HL-60 (cell line): ENCODE data around the gene DDAH1.

Source experiments
- GABPA ChIP-seq: IDR thresholded peaks from 2 replicates; pipeline ENCODE4 v1.6.1; 2012; ENCODE audit warnings: low read depth
- SPI1 ChIP-seq: IDR thresholded peaks from 2 replicates; pipeline ENCODE4 v1.6.1; 2012; ENCODE audit warnings: low read depth, mild to moderate bottlenecking, borderline replicate concordance
- TF ChIP-seq, protein P1 (sequence below): IDR thresholded peaks from one replicate; pipeline ENCODE4 v1.5.1; 2011; ENCODE audit warnings: low read length, control low read depth, inconsistent platforms; ENCODE audit not compliant: insufficient read depth
- TF ChIP-seq, protein P2 (sequence below): IDR thresholded peaks from 2 replicates; pipeline ENCODE4 v1.6.1; 2012; ENCODE audit warnings: low read depth; ENCODE audit not compliant: insufficient replicate concordance

DNA sequence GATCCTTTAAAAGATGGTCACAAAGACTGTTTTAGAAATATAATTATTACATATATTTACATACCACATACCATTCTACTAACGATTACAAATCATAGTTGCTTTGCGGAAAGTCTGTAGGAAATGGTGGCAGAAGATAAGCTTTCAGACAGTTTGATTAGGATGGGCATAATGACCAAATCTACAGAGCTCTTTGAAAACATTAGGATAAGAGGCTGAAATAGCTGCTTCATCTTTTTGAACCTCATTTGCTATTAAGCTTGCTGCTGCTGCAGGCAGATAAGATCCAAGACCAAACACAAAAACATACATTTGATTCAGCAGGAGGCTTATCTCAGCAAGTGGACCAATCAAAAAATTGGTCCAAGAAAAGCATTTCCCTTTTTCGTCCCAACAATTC lies 47.1 kb downstream of the DDAH1 start:
- TF ChIP-seq, protein P1, sequence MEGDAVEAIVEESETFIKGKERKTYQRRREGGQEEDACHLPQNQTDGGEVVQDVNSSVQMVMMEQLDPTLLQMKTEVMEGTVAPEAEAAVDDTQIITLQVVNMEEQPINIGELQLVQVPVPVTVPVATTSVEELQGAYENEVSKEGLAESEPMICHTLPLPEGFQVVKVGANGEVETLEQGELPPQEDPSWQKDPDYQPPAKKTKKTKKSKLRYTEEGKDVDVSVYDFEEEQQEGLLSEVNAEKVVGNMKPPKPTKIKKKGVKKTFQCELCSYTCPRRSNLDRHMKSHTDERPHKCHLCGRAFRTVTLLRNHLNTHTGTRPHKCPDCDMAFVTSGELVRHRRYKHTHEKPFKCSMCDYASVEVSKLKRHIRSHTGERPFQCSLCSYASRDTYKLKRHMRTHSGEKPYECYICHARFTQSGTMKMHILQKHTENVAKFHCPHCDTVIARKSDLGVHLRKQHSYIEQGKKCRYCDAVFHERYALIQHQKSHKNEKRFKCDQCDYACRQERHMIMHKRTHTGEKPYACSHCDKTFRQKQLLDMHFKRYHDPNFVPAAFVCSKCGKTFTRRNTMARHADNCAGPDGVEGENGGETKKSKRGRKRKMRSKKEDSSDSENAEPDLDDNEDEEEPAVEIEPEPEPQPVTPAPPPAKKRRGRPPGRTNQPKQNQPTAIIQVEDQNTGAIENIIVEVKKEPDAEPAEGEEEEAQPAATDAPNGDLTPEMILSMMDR: no peak
- no peak for TF ChIP-seq SPI1
- TF ChIP-seq GABPA: no peak
- TF ChIP-seq, protein P2, sequence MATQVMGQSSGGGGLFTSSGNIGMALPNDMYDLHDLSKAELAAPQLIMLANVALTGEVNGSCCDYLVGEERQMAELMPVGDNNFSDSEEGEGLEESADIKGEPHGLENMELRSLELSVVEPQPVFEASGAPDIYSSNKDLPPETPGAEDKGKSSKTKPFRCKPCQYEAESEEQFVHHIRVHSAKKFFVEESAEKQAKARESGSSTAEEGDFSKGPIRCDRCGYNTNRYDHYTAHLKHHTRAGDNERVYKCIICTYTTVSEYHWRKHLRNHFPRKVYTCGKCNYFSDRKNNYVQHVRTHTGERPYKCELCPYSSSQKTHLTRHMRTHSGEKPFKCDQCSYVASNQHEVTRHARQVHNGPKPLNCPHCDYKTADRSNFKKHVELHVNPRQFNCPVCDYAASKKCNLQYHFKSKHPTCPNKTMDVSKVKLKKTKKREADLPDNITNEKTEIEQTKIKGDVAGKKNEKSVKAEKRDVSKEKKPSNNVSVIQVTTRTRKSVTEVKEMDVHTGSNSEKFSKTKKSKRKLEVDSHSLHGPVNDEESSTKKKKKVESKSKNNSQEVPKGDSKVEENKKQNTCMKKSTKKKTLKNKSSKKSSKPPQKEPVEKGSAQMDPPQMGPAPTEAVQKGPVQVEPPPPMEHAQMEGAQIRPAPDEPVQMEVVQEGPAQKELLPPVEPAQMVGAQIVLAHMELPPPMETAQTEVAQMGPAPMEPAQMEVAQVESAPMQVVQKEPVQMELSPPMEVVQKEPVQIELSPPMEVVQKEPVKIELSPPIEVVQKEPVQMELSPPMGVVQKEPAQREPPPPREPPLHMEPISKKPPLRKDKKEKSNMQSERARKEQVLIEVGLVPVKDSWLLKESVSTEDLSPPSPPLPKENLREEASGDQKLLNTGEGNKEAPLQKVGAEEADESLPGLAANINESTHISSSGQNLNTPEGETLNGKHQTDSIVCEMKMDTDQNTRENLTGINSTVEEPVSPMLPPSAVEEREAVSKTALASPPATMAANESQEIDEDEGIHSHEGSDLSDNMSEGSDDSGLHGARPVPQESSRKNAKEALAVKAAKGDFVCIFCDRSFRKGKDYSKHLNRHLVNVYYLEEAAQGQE: no peak
